ENCODE measurements around the gene STYXL2.
A peak's percentile ranks its signal among the peaks of the same experiment; 100 is the strongest.

Gene STYXL2

GRCh38 chr1:167137332-167137781 lies 43.5 kb downstream of the STYXL2 start:
- peak; percentile 28 for DNase-seq

GRCh38 chr1:167137793-167138510 lies 44.1 kb downstream of the STYXL2 start:
- DNase-seq: no peak

- DNase-seq: no peak
These were observed 44.8 kb downstream of the STYXL2 start for GRCh38 chr1:167138703-167139102.

GRCh38 chr1:167141963-167142362 lies 48.1 kb downstream of the STYXL2 start:
- no peak for DNase-seq
